Neutrophil (primary cell): ENCODE data around the gene DDX18.

Source experiments
- H3K27ac ChIP-seq: fragments of 200-600 bp; sonication (generic); 2 replicates; pipeline ENCODE4 v1.5.1; 2016; ENCODE audit warnings: mild to moderate bottlenecking, moderate library complexity
- H3K27me3 ChIP-seq: fragments of 200-600 bp; sonication (generic); 2 replicates; pipeline ENCODE4 v1.6.0; 2016; ENCODE audit warnings: mild to moderate bottlenecking
- H3K36me3 ChIP-seq: fragments of 200-600 bp; sonication (generic); 2 replicates; pipeline ENCODE4 v1.5.1; 2017
- H3K4me1 ChIP-seq, 2 experiments: fragments of 200-600 bp in 1 of 2; sonication (generic) in 1 of 2; 1 replicate in 1 of 2; 2 replicates in 1 of 2; pipeline versions ENCODE4 v1.5.1 to v1.6.1; 2013 to 2016; ENCODE audit warnings: low read depth in 1 of 2, low read length in 1 of 2, mild to moderate bottlenecking in 1 of 2, moderate library complexity in 1 of 2; ENCODE audit not compliant: control insufficient read depth in 1 of 2, insufficient read depth in 1 of 2
- H3K4me3 ChIP-seq, 2 experiments: fragments of 200-600 bp in 1 of 2; sonication (generic) in 1 of 2; 1 replicate in 1 of 2; 2 replicates in 1 of 2; pipeline ENCODE4 v1.5.1; 2013 to 2016; ENCODE audit warnings: low read depth in 1 of 2, low read length in 1 of 2, mild to moderate bottlenecking in 1 of 2, moderate library complexity in 1 of 2
- H3K9me3 ChIP-seq: fragments of 200-600 bp; sonication (generic); 2 replicates; pipeline ENCODE4 v1.5.1; 2016
- TF ChIP-seq, protein P1 (sequence below): fragments of 200-600 bp; sonication (generic); IDR thresholded peaks from 2 replicates; pipeline ENCODE4 v1.5.1; 2016; ENCODE audit warnings: antibody characterized with exemption

DDX18 gene

DNA sequence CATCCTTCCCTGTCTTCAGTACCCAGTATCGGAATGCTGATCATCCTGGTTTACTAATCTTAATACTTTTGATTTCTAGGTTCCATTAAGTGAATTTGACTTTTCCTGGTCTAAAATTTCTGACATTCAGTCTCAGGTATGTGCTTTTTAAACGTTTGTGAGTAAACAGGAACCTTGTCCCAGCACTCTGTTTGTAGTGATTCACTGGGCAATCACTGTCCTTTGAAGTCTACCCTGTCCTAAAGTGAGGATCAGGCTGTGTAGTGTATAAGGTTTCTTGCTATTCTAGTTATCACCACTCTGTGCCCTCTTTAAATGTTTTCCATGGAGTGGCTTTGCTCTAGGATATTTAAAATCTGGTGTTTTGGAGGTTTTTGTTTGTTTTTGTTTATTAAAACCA, 14.4 kb downstream of the DDX18 start:
- Histone ChIP-seq H3K36me3 (peaks cover 87% of the 10 kb centered on the region), H3K4me1 (no peaks in the 10 kb centered on the region), H3K9me3 (no peaks in the 10 kb centered on the region), H3K27me3 (no peaks in the 10 kb centered on the region), H3K4me3 (no peak overlapping the region), H3K27ac (no peak overlapping the region)
- TF ChIP-seq, protein P1, sequence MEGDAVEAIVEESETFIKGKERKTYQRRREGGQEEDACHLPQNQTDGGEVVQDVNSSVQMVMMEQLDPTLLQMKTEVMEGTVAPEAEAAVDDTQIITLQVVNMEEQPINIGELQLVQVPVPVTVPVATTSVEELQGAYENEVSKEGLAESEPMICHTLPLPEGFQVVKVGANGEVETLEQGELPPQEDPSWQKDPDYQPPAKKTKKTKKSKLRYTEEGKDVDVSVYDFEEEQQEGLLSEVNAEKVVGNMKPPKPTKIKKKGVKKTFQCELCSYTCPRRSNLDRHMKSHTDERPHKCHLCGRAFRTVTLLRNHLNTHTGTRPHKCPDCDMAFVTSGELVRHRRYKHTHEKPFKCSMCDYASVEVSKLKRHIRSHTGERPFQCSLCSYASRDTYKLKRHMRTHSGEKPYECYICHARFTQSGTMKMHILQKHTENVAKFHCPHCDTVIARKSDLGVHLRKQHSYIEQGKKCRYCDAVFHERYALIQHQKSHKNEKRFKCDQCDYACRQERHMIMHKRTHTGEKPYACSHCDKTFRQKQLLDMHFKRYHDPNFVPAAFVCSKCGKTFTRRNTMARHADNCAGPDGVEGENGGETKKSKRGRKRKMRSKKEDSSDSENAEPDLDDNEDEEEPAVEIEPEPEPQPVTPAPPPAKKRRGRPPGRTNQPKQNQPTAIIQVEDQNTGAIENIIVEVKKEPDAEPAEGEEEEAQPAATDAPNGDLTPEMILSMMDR = no peak

DNA sequence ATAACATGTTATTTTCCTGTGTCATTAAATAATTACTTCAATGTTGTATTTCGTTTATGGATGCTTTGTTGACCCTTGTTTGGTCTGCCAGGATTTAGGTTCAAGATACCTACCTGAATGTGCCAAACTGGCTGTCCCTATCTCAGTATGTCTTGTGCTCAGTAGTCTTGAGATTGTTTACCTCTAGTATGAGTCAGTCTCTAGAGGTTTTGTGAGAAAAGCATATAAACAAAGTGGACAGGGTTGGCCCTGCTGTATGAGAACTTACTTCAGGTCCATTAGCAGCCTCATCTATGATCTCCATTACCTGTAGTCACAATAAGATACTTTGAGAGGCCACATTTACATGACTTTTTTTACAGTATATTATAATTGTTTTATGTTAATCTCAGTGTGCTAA, 17.8 kb downstream of the DDX18 start:
- peaks cover 55% of the 10 kb centered on the region for H3K36me3 ChIP-seq
- TF ChIP-seq, protein P1 = no peak

DNA sequence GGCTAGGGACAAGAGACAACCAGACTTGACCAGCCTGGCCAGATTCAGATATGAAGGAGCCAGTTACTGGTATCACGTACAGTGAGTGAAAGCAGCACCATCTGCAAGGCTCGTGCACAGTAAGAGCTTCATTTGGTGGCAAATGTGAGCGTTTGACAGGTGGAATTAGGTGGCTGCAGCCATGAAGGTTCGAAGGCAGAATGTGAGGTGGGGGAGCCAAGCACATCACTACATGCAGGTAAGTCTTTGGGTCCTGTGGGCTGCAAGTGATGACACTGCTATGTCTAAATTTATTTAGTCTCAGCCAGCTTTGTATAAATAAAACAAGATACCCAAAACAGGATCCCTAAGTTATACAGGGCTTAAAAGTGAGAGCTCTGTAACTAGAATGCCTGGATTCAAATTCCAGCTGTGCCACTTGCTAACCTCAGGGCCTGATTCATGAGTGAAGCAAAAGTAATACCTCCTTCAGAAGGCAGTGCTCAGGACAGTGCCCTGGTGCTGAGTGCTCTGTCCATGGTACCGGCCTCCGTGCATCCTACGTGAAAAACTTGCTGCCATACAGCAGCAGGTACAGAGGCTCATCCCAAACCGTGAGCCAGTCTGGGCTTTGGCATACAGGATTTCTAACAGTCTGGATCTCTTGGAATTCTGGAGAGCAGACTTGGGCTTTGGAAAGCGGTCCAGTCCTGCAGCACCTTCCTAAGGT, 18.6 kb downstream of the DDX18 start:
- Histone ChIP-seq H3K27ac (no peak overlapping the region), H3K4me3 (no peak overlapping the region), H3K9me3 (no peaks in the 10 kb centered on the region), H3K36me3 (peaks cover 49% of the 10 kb centered on the region), H3K27me3 (peaks cover 28% of the 10 kb centered on the region), H3K4me1 (peaks cover 2 to 7% of the 10 kb centered on the region in 2 experiments)
- TF ChIP-seq, protein P1 = no peak

More for the DNA sequence above, 17.8 kb downstream of the DDX18 start:
- peaks cover 2 to 7% of the 10 kb centered on the region in 2 experiments for H3K4me1 ChIP-seq
- H3K9me3 ChIP-seq = no peaks in the 10 kb centered on the region
- no peak overlapping the region for H3K4me3 ChIP-seq
- H3K27ac ChIP-seq = no peak overlapping the region
- H3K27me3 ChIP-seq = peaks cover 21% of the 10 kb centered on the region

DNA sequence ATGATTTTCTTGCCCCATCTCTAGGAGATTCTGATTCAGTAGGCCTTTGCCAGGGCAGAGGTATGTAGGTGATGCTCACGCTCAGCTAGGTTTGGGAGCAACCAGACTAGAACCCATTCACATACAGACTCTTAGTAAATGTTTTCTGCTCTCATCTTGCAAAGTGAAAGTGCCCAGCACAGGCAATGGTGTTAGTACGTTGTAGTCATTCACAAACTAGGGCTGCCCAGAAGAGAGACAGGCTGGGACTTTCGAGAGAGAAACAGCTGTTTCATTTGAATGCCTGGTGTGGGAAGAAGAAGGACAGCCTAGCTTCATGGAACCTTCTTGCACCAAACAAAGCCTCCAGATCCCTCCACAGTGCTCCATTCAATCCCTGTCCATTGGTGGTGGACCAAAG, 19.4 kb downstream of the DDX18 start:
- Histone ChIP-seq H3K4me1 (peaks cover 2 to 7% of the 10 kb centered on the region in 2 experiments), H3K27ac (no peak overlapping the region), H3K9me3 (no peaks in the 10 kb centered on the region), H3K36me3 (peaks cover 41% of the 10 kb centered on the region), H3K27me3 (peaks cover 33% of the 10 kb centered on the region), H3K4me3 (no peak overlapping the region)
- TF ChIP-seq, protein P1 = no peak

DNA sequence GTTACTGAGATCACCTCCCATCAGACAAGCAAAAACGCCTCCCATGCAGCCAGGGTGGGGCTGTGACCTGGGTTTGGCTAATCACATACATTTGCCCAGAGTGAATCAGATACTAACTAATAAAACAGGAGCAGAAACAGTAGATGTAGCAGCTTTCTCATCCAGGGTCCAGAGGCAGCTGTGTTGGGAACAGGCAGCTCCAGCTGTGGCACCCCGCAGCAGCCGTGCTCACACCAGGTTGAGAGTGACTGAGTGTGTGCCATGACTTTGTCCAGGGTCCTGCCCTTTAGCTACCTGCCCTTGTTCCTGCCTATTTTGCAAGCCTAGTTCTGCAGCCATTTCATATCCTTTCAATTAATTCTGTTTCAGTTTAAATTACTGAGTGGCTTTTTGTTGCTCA, 20.5 kb downstream of the DDX18 start:
- Histone ChIP-seq H3K4me3 (no peak overlapping the region), H3K9me3 (no peaks in the 10 kb centered on the region), H3K27me3 (peaks cover 39% of the 10 kb centered on the region), H3K36me3 (peaks cover 30% of the 10 kb centered on the region), H3K4me1 (peaks cover 2 to 7% of the 10 kb centered on the region in 2 experiments), H3K27ac (no peak overlapping the region)
- TF ChIP-seq, protein P1 = no peak
